SK-N-SH (cell line): ENCODE measurements around the gene CHAT. TPM values are rescaled to one million over a fixed set of nuclear protein-coding genes. Genes with fewer than 3 reads are reported as not detected.

Experiments
- CTCF ChIA-PET: fragments of 300-600, 350-600 bp; formaldehyde crosslinking; extraction: SDS; loops from one replicate; lab custom pipeline; 2021; lab: Yijun Ruan, JAX
- POLR2A ChIA-PET: fragments of 350-600 bp; sonication (Branson Sonifier 250); formaldehyde crosslinking; extraction: SDS; loops from one replicate; lab custom pipeline; 2020; ENCODE audit warnings: antibody characterized with exemption, inconsistent platforms; lab: Yijun Ruan, JAX
- DNase-seq: peaks from one replicate; pipeline ENCODE4 v3.0.0; 2012
- H2AFZ ChIP-seq: fragments of 200-600 bp; sonication (generic); 2 replicates; pipeline ENCODE4 v1.8.1; 2016; ENCODE audit warnings: antibody characterized with exemption, mild to moderate bottlenecking, low read depth
- H3F3A ChIP-seq: fragments of 200-600 bp; sonication (generic); replicated peaks from 2 replicates; pipeline ENCODE3; 2016; ENCODE audit warnings: antibody characterized with exemption, mild to moderate bottlenecking; ENCODE audit not compliant: insufficient read depth
- H3K27ac ChIP-seq, 2 experiments: fragments of 200-500 bp in 1 of 2; fragments of 200-600 bp in 1 of 2; sonication (Bioruptor generic) in 1 of 2; sonication (generic), shearing (Covaris generic) in 1 of 2; 2 replicates each; pipeline versions ENCODE4 v1.5.1 to v1.6.1; 2014 to 2016; ENCODE audit warnings: low read depth in 2 of 2, inconsistent platforms in 1 of 2, low read length in 1 of 2, mild to moderate bottlenecking in 1 of 2, mixed read lengths in 1 of 2
- H3K27me3 ChIP-seq: fragments of 200-600 bp; sonication (generic), shearing (Covaris generic); 2 replicates; pipeline ENCODE4 v1.6.1; 2016; ENCODE audit warnings: mixed run types; ENCODE audit not compliant: insufficient read depth
- H3K36me3 ChIP-seq, 2 experiments: fragments of 200-500 bp in 1 of 2; fragments of 200-600 bp in 1 of 2; sonication (Bioruptor generic) in 1 of 2; sonication (generic) in 1 of 2; replicated peaks in 1 of 2; 2 replicates each; pipeline versions ENCODE3 to v1.5.1; 2014 to 2016; ENCODE audit warnings: low read length in 1 of 2, mild to moderate bottlenecking in 1 of 2; ENCODE audit not compliant: insufficient read depth in 2 of 2, control insufficient read depth in 1 of 2
- H3K4me1 ChIP-seq, 2 experiments: fragments of 200-500 bp in 1 of 2; fragments of 200-600 bp in 1 of 2; sonication (Bioruptor generic) in 1 of 2; sonication (generic), shearing (Covaris generic) in 1 of 2; 2 replicates each; pipeline versions ENCODE4 v1.5.1 to v1.6.1; 2014 to 2016; ENCODE audit warnings: low read depth in 1 of 2, low read length in 1 of 2, mixed run types in 1 of 2; ENCODE audit not compliant: insufficient read depth in 2 of 2, control insufficient read depth in 1 of 2
- H3K4me2 ChIP-seq: fragments of 200-600 bp; sonication (generic), shearing (Covaris generic); 2 replicates; pipeline ENCODE4 v1.6.1; 2017; ENCODE audit warnings: mixed run types
- H3K4me3 ChIP-seq, 2 experiments: fragments of 200-500 bp in 1 of 2; fragments of 200-600 bp in 1 of 2; sonication (Bioruptor generic) in 1 of 2; sonication (generic), shearing (Covaris generic) in 1 of 2; 2 replicates each; pipeline versions ENCODE4 v1.5.1 to v1.8.1; 2014 to 2016; ENCODE audit warnings: low read depth in 2 of 2, inconsistent platforms in 1 of 2, low read length in 1 of 2, mild to moderate bottlenecking in 1 of 2, mixed read lengths in 1 of 2, moderate library complexity in 1 of 2
- H3K79me2 ChIP-seq: fragments of 200-600 bp; sonication (generic); 2 replicates; pipeline ENCODE4 v1.8.1; 2017; ENCODE audit warnings: mild to moderate bottlenecking; ENCODE audit not compliant: insufficient read depth
- H3K9ac ChIP-seq: fragments of 200-600 bp; sonication (generic); 2 replicates; pipeline ENCODE4 v1.6.1; 2017; ENCODE audit warnings: mixed run types
- H3K9me2 ChIP-seq: fragments of 200-600 bp; sonication (generic); 2 replicates; pipeline ENCODE4 v1.6.1; 2017; ENCODE audit warnings: mixed run types
- H3K9me3 ChIP-seq: fragments of 200-600 bp; sonication (generic); 2 replicates; pipeline ENCODE4 v1.6.1; 2017; ENCODE audit warnings: mixed run types, mild to moderate bottlenecking, moderate library complexity
- H4K20me1 ChIP-seq: fragments of 200-600 bp; sonication (generic); 2 replicates; pipeline ENCODE4 v1.6.1; 2017; ENCODE audit warnings: mild to moderate bottlenecking, mixed run types; ENCODE audit not compliant: insufficient read depth
- EP300 ChIP-seq, 2 experiments: IDR thresholded peaks; 2 replicates each; pipeline versions ENCODE4 v1.4.0 to v1.6.1; 2012; ENCODE audit warnings: borderline replicate concordance in 1 of 2, low read depth in 1 of 2, low read length in 1 of 2
- FOXM1 ChIP-seq: IDR thresholded peaks from 2 replicates; pipeline ENCODE4 v1.4.0; 2012; ENCODE audit warnings: low read depth, mild to moderate bottlenecking
- NFIC ChIP-seq: IDR thresholded peaks from 2 replicates; pipeline ENCODE4 v1.4.0; 2012; ENCODE audit warnings: borderline replicate concordance
- PBX3 ChIP-seq: IDR thresholded peaks from 2 replicates; pipeline ENCODE4; 2012
- RXRA ChIP-seq: IDR thresholded peaks from 2 replicates; pipeline ENCODE4 v1.4.0; 2012; ENCODE audit warnings: low read depth, mild to moderate bottlenecking, borderline replicate concordance
- SIN3A ChIP-seq: IDR thresholded peaks from 2 replicates; pipeline ENCODE4 v1.6.1; 2012; ENCODE audit warnings: low read depth, mild to moderate bottlenecking, low read length, moderate library complexity, borderline replicate concordance
- SMC3 ChIP-seq: IDR thresholded peaks from 2 replicates; pipeline ENCODE4 v1.6.1; 2012; ENCODE audit warnings: low read depth, low read length, improper control_type of control experiment
- TEAD4 ChIP-seq: IDR thresholded peaks from 2 replicates; pipeline ENCODE4 v1.4.0; 2012; ENCODE audit warnings: mild to moderate bottlenecking, borderline replicate concordance; ENCODE audit not compliant: insufficient read depth
- YY1 ChIP-seq: IDR thresholded peaks from 2 replicates; pipeline ENCODE4 v1.4.0; 2012; ENCODE audit warnings: low read depth, mild to moderate bottlenecking
- WGBS: methylation state at CpG from one replicate; pipeline ENCODE4 v1.1.6; 2017; ENCODE audit warnings: low lambda C conversion rate; 5-methylcytosine and 5-hydroxymethylcytosine counted together
- polyA plus RNA-seq, 3 experiments: library from polyadenylated mRNA; depleted of rRNA; stranded (reverse); fragments of >200 nt; gene quantifications; 2 replicates each; pipeline ENCODE4 v1.2.3, GENCODE V29; 2012
- TF ChIP-seq, protein P1 (sequence below): IDR thresholded peaks from 2 replicates; pipeline ENCODE4 v1.4.0; 2012; ENCODE audit warnings: low read depth, borderline replicate concordance
- TF ChIP-seq, protein P2 (sequence below): IDR thresholded peaks from 2 replicates; pipeline ENCODE4 v1.4.0; 2012; ENCODE audit warnings: low read depth
- TF ChIP-seq, protein P3 (sequence below): IDR thresholded peaks from 2 replicates; pipeline ENCODE4 v1.4.0; 2012; ENCODE audit warnings: low read depth, borderline replicate concordance
- TF ChIP-seq, protein P4 (sequence below): fragments of 200-600 bp; sonication (generic); IDR thresholded peaks from 2 replicates; pipeline ENCODE4 v1.6.1; 2017; ENCODE audit warnings: antibody characterized with exemption, mild to moderate bottlenecking, moderate library complexity

The CHAT gene
- polyA plus RNA-seq, 1 of the 3 experiments (the other 2 are of a cell fraction), result not detected

GRCh38 chr10:49700997-49701396 is 87.2 kb downstream of the CHAT start (continued):
- TF ChIP-seq, protein P1, sequence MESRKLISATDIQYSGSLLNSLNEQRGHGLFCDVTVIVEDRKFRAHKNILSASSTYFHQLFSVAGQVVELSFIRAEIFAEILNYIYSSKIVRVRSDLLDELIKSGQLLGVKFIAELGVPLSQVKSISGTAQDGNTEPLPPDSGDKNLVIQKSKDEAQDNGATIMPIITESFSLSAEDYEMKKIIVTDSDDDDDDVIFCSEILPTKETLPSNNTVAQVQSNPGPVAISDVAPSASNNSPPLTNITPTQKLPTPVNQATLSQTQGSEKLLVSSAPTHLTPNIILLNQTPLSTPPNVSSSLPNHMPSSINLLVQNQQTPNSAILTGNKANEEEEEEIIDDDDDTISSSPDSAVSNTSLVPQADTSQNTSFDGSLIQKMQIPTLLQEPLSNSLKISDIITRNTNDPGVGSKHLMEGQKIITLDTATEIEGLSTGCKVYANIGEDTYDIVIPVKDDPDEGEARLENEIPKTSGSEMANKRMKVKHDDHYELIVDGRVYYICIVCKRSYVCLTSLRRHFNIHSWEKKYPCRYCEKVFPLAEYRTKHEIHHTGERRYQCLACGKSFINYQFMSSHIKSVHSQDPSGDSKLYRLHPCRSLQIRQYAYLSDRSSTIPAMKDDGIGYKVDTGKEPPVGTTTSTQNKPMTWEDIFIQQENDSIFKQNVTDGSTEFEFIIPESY, result no peak
- no peak for TF ChIP-seq SIN3A
- TF ChIP-seq, protein P2, sequence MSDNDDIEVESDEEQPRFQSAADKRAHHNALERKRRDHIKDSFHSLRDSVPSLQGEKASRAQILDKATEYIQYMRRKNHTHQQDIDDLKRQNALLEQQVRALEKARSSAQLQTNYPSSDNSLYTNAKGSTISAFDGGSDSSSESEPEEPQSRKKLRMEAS, result no peak

DNA sequence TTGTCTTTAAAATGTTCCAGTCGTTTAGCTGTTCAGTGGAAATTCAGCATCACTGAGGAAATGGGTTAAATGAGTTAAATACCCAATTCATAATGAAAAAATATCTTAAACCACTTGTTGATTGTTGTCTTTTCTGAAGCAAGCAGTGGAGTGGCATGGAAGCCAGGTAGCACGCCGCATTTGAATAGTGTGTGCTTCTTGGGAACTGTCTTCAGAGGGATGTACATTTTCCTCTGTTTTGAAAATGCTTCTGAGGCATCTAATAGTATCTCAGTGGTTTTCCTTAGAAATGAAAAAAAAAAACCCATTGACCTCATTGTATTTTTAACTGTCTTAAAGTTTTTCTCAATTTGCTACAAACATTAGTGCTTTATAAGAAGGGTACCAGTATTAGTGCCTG is 93.7 kb downstream of the CHAT start:
- H3K9ac ChIP-seq, result no peak overlapping the region
- H3K27me3 ChIP-seq, result no peaks in the 10 kb centered on the region
- H3K9me2 ChIP-seq, result no peaks in the 10 kb centered on the region
- 43% methylated on average over 3 of the region's 3 CpGs for WGBS
- DNase-seq, result no peak
- H4K20me1 ChIP-seq, result no peaks in the 10 kb centered on the region
- H3K4me3 ChIP-seq, result no peak overlapping the region
- H3F3A ChIP-seq, result no peaks in the 10 kb centered on the region
- no peaks in the 10 kb centered on the region; a peak in 1 of 4 replicates for H3K4me1 ChIP-seq
- no peaks in the 10 kb centered on the region for H3K36me3 ChIP-seq
- H3K27ac ChIP-seq, result no peak overlapping the region
- ChIA-PET CTCF (interaction anchor here (1.2 to 1.6 kb wide), 3 partner anchors 19 to 115 kb away, joined by 3 to 4 read pairs (median 3); no protein-coding TSS in a partner anchor), POLR2A (no interaction called here)
- H3K79me2 ChIP-seq, result no peaks in the 10 kb centered on the region
- no peaks in the 10 kb centered on the region for H3K9me3 ChIP-seq
- TF ChIP-seq FOXM1 (no peak), RXRA (no peak), EP300 (IDR thresholded peaks at IDR 0.05; ENCODE audit: borderline replicate concordance in 1 of 2, low read depth in 1 of 2, low read length in 1 of 2) (no peak), NFIC (no peak), PBX3 (no peak), SMC3 (no peak), YY1 (no peak), TEAD4 (no peak)
- TF ChIP-seq, protein P2, result no peak
- TF ChIP-seq, protein P3, sequence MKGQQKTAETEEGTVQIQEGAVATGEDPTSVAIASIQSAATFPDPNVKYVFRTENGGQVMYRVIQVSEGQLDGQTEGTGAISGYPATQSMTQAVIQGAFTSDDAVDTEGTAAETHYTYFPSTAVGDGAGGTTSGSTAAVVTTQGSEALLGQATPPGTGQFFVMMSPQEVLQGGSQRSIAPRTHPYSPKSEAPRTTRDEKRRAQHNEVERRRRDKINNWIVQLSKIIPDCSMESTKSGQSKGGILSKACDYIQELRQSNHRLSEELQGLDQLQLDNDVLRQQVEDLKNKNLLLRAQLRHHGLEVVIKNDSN, result no peak
- TF ChIP-seq, protein P4, sequence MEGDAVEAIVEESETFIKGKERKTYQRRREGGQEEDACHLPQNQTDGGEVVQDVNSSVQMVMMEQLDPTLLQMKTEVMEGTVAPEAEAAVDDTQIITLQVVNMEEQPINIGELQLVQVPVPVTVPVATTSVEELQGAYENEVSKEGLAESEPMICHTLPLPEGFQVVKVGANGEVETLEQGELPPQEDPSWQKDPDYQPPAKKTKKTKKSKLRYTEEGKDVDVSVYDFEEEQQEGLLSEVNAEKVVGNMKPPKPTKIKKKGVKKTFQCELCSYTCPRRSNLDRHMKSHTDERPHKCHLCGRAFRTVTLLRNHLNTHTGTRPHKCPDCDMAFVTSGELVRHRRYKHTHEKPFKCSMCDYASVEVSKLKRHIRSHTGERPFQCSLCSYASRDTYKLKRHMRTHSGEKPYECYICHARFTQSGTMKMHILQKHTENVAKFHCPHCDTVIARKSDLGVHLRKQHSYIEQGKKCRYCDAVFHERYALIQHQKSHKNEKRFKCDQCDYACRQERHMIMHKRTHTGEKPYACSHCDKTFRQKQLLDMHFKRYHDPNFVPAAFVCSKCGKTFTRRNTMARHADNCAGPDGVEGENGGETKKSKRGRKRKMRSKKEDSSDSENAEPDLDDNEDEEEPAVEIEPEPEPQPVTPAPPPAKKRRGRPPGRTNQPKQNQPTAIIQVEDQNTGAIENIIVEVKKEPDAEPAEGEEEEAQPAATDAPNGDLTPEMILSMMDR, result no peak
- no peak overlapping the region for H2AFZ ChIP-seq
- H3K4me2 ChIP-seq, result no peak overlapping the region
